ENCODE measurements around the gene IHH.

IHH gene

DNA sequence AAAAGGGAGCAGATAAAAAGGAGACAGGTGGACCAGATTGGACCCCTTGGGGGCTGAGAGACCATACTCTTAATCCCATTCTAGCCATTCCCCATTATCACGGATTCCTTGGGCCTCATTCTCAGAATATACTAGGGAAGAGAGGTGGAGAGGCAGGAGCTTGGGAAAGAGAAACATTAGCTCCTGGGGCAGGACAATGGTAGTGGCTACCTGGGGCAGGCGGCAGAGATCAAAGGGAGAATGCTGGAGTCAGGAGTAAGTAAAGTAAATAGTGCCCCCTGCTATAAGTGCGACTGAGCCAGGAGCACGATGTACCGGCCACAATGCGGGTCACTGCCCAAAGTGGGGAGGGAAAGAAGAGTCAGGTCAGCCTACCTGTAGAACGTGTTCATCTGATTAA, 20.4 kb upstream of the IHH start:
- WGBS: 50% methylated on average over 6 of the region's 7 CpGs
- Histone ChIP-seq H3K4me1 (ENCODE audit: control insufficient read depth, insufficient read depth, low read depth, low read length) (no peaks in the 10 kb centered on the region), H4K91ac (ENCODE audit: low read length) (no peak overlapping the region)

DNA sequence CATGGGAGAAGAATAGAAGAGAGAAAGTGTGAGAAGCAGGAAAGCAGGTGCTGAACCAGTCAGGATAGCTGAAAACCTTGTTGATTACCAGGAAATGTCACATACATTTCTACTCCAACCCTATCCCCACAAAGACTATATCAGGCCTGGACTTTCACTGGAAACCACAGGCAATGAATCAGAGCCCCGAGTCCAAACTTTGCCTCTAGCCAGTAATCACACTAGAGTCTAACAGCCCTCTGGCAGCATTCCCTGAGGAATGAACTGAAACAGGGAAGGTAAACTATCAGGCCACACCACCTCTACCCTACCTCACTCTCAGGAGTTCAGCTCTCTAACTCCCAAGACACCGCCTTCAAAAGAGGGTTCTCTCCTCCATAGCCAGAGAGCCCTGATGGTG, 18.7 kb upstream of the IHH start:
- Histone ChIP-seq H3K4me2 (ENCODE audit: low read length, poor library complexity, severe bottlenecking) (no peak overlapping the region), H2BK15ac (ENCODE audit: low read depth, poor library complexity, severe bottlenecking) (no peak overlapping the region), H3K4me1 (ENCODE audit: control insufficient read depth, insufficient read depth, low read depth, low read length) (no peaks in the 10 kb centered on the region), H3K79me1 (replicated peaks; ENCODE audit: low read length, poor library complexity, severe bottlenecking) (no peaks in the 10 kb centered on the region), H4K8ac (ENCODE audit: low read length) (no peak overlapping the region), H3K18ac (ENCODE audit: low read depth in 1 of 2, low read length in 2 of 2) (no peak overlapping the region), H3K27ac (ENCODE audit: low read length, poor library complexity, severe bottlenecking) (no peak overlapping the region), H3K4ac (ENCODE audit: low read depth in 1 of 2, low read length in 2 of 2) (no peak overlapping the region), H3K14ac (ENCODE audit: low read length in 2 of 2) (no peak overlapping the region), H3K9ac (ENCODE audit: low read length) (no peak overlapping the region), H2AFZ (ENCODE audit: low read depth, low read length) (no peak overlapping the region), H3K23ac (ENCODE audit: low read length in 2 of 2) (no peak overlapping the region), H2BK12ac (ENCODE audit: low read length in 2 of 2) (no peak overlapping the region), H2BK120ac (ENCODE audit: low read depth, low read length) (no peak overlapping the region), H2AK5ac (ENCODE audit: low read length, severe bottlenecking) (no peak overlapping the region), H2BK5ac (ENCODE audit: low read depth, low read length, poor library complexity, severe bottlenecking) (no peak overlapping the region), H3K9me3 (ENCODE audit: control insufficient read depth, low read length) (no peaks in the 10 kb centered on the region), H3K36me3 (ENCODE audit: control insufficient read depth in 1 of 2, insufficient read depth in 2 of 2, low read depth in 1 of 2, low read length in 2 of 2) (peaks cover 10 to 32% of the 10 kb centered on the region in 2 experiments), H4K91ac (ENCODE audit: low read length) (no peak overlapping the region), H3K4me3 (ENCODE audit: insufficient read depth in 1 of 2, low read depth in 1 of 2, low read length in 2 of 2) (no peak overlapping the region), H3K27me3 (ENCODE audit: control insufficient read depth in 1 of 2, insufficient read depth in 1 of 2, low read length in 2 of 2) (peaks cover 0 to 6% of the 10 kb centered on the region in 2 experiments)
- WGBS: 96% methylated on average over 2 of the region's 2 CpGs
- no peak for DNase-seq

More for the DNA sequence above, 20.4 kb upstream of the IHH start:
- Histone ChIP-seq H2BK12ac (ENCODE audit: low read length in 2 of 2) (no peak overlapping the region), H2AK5ac (ENCODE audit: low read length, severe bottlenecking) (no peak overlapping the region), H3K27me3 (ENCODE audit: control insufficient read depth in 1 of 2, insufficient read depth in 1 of 2, low read length in 2 of 2) (peaks cover 0 to 6% of the 10 kb centered on the region in 2 experiments), H2BK5ac (ENCODE audit: low read depth, low read length, poor library complexity, severe bottlenecking) (no peak overlapping the region), H3K14ac (ENCODE audit: low read length in 2 of 2) (no peak overlapping the region), H3K4ac (ENCODE audit: low read depth in 1 of 2, low read length in 2 of 2) (no peak overlapping the region), H2BK15ac (ENCODE audit: low read depth, poor library complexity, severe bottlenecking) (no peak overlapping the region), H3K27ac (ENCODE audit: low read length, poor library complexity, severe bottlenecking) (no peak overlapping the region), H3K4me2 (ENCODE audit: low read length, poor library complexity, severe bottlenecking) (no peak overlapping the region), H3K18ac (ENCODE audit: low read depth in 1 of 2, low read length in 2 of 2) (no peak overlapping the region), H2BK120ac (ENCODE audit: low read depth, low read length) (no peak overlapping the region), H2AFZ (ENCODE audit: low read depth, low read length) (no peak overlapping the region), H3K4me3 (ENCODE audit: insufficient read depth in 1 of 2, low read depth in 1 of 2, low read length in 2 of 2) (no peak overlapping the region), H3K23ac (ENCODE audit: low read length in 2 of 2) (no peak overlapping the region), H3K36me3 (ENCODE audit: control insufficient read depth in 1 of 2, insufficient read depth in 2 of 2, low read depth in 1 of 2, low read length in 2 of 2) (peaks cover 6 to 18% of the 10 kb centered on the region in 2 experiments), H3K9ac (ENCODE audit: low read length) (no peak overlapping the region), H3K9me3 (ENCODE audit: control insufficient read depth, low read length) (no peaks in the 10 kb centered on the region), H4K8ac (ENCODE audit: low read length) (no peak overlapping the region), H3K79me1 (replicated peaks; ENCODE audit: low read length, poor library complexity, severe bottlenecking) (no peaks in the 10 kb centered on the region)
- no peak for DNase-seq

DNA sequence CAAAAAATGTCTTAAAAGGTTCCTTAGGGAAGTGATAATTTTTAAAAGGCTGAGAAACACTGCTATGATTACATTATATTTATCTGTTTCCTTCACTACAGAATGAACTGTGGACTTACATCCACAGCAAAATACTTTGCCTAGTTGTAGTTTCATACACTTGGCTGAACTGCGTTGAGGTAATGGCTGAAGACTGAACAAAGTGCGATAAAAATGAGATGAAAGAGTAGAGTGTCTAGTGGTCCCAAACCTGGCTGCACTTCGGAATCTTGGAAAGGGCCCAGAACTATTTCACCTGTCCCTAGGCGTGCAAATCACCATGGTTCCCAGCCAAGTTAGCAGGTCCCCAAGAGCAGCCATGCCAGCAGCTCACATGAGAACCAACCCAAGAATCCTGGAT, 18.2 kb upstream of the IHH start:
- DNase-seq: no peak
- Histone ChIP-seq H2BK12ac (ENCODE audit: low read length in 2 of 2) (no peak overlapping the region), H2BK120ac (ENCODE audit: low read depth, low read length) (no peak overlapping the region), H3K4ac (ENCODE audit: low read depth in 1 of 2, low read length in 2 of 2) (no peak overlapping the region), H3K27ac (ENCODE audit: low read length, poor library complexity, severe bottlenecking) (no peak overlapping the region), H2BK15ac (ENCODE audit: low read depth, poor library complexity, severe bottlenecking) (no peak overlapping the region), H3K36me3 (ENCODE audit: control insufficient read depth in 1 of 2, insufficient read depth in 2 of 2, low read depth in 1 of 2, low read length in 2 of 2) (peaks cover 10 to 36% of the 10 kb centered on the region in 2 experiments), H3K23ac (ENCODE audit: low read length in 2 of 2) (no peak overlapping the region), H3K9me3 (ENCODE audit: control insufficient read depth, low read length) (no peaks in the 10 kb centered on the region), H3K14ac (ENCODE audit: low read length in 2 of 2) (no peak overlapping the region), H4K91ac (ENCODE audit: low read length) (no peak overlapping the region), H2AFZ (ENCODE audit: low read depth, low read length) (no peak overlapping the region), H3K4me1 (ENCODE audit: control insufficient read depth, insufficient read depth, low read depth, low read length) (no peaks in the 10 kb centered on the region), H2BK5ac (ENCODE audit: low read depth, low read length, poor library complexity, severe bottlenecking) (no peak overlapping the region), H3K4me2 (ENCODE audit: low read length, poor library complexity, severe bottlenecking) (no peak overlapping the region), H3K79me1 (replicated peaks; ENCODE audit: low read length, poor library complexity, severe bottlenecking) (no peaks in the 10 kb centered on the region), H3K9ac (ENCODE audit: low read length) (no peak overlapping the region), H3K4me3 (ENCODE audit: insufficient read depth in 1 of 2, low read depth in 1 of 2, low read length in 2 of 2) (no peak overlapping the region), H3K18ac (ENCODE audit: low read depth in 1 of 2, low read length in 2 of 2) (no peak overlapping the region), H2AK5ac (ENCODE audit: low read length, severe bottlenecking) (no peak overlapping the region), H3K27me3 (ENCODE audit: control insufficient read depth in 1 of 2, insufficient read depth in 1 of 2, low read length in 2 of 2) (peaks cover 0 to 6% of the 10 kb centered on the region in 2 experiments), H4K8ac (ENCODE audit: low read length) (no peak overlapping the region)
- 94% methylated on average over 4 of the region's 4 CpGs for WGBS

GRCh38 chr2:219078126-219078525, 17.4 kb upstream of the IHH start:
- no peak overlapping the region for H2BK5ac ChIP-seq (ENCODE audit: low read depth, low read length, poor library complexity, severe bottlenecking)
- H2BK12ac ChIP-seq (ENCODE audit: low read length in 2 of 2): no peak overlapping the region
- H3K4me2 ChIP-seq (ENCODE audit: low read length, poor library complexity, severe bottlenecking): no peak overlapping the region
- no peaks in the 10 kb centered on the region for H3K9me3 ChIP-seq (ENCODE audit: control insufficient read depth, low read length)
- H2AK5ac ChIP-seq (ENCODE audit: low read length, severe bottlenecking): no peak overlapping the region
- DNase-seq: no peak
- H3K23ac ChIP-seq (ENCODE audit: low read length in 2 of 2): no peak overlapping the region
- no peak overlapping the region for H4K91ac ChIP-seq (ENCODE audit: low read length)
- no peak overlapping the region for H4K8ac ChIP-seq (ENCODE audit: low read length)
- H3K4me3 ChIP-seq (ENCODE audit: insufficient read depth in 1 of 2, low read depth in 1 of 2, low read length in 2 of 2): no peak overlapping the region
- H3K4me1 ChIP-seq (ENCODE audit: control insufficient read depth, insufficient read depth, low read depth, low read length): no peaks in the 10 kb centered on the region
- peaks cover 10 to 38% of the 10 kb centered on the region in 2 experiments for H3K36me3 ChIP-seq (ENCODE audit: control insufficient read depth in 1 of 2, insufficient read depth in 2 of 2, low read depth in 1 of 2, low read length in 2 of 2)
- 86% methylated on average over 3 of the region's 3 CpGs for WGBS
- H3K18ac ChIP-seq (ENCODE audit: low read depth in 1 of 2, low read length in 2 of 2): no peak overlapping the region
- no peak overlapping the region for H3K4ac ChIP-seq (ENCODE audit: low read depth in 1 of 2, low read length in 2 of 2)
- H2BK15ac ChIP-seq (ENCODE audit: low read depth, poor library complexity, severe bottlenecking): no peak overlapping the region
- no peaks in the 10 kb centered on the region for H3K79me1 ChIP-seq (replicated peaks; ENCODE audit: low read length, poor library complexity, severe bottlenecking)
- H3K27ac ChIP-seq (ENCODE audit: low read length, poor library complexity, severe bottlenecking): no peak overlapping the region
- H3K9ac ChIP-seq (ENCODE audit: low read length): no peak overlapping the region
- H3K14ac ChIP-seq (ENCODE audit: low read length in 2 of 2): no peak overlapping the region
- H2AFZ ChIP-seq (ENCODE audit: low read depth, low read length): no peak overlapping the region
- H3K27me3 ChIP-seq (ENCODE audit: control insufficient read depth in 1 of 2, insufficient read depth in 1 of 2, low read length in 2 of 2): peaks cover 0 to 6% of the 10 kb centered on the region in 2 experiments
- no peak overlapping the region for H2BK120ac ChIP-seq (ENCODE audit: low read depth, low read length)
